ENCODE results near the gene TNFRSF19. TPM values are rescaled to one million over a fixed set of nuclear protein-coding genes. Genes with fewer than 3 reads are reported as not detected.

Gene TNFRSF19
- total and polyA plus RNA-seq, 2 of the 13 experiments (the other 11 are each of a cell fraction or from before 2014, with no cell fraction given) = 75.3 to 77.7 TPM

DNA sequence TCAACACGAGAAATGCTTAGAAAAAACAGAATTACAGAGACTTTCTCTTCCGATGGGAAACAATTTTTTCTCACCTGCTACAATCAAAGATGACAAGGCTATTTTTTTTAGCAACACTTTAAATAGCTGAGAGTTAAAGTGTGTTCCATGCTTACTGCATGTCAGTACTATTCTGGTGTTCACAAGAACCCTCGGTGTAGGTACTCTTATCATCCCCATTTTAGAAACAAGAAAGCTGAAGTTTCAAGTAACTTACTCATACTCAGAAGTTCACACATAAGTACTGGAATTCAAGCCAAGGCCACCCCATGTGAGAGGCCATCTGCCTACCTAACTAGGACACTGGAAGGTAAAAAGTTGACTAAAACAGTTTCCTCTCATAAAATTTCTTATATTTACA is 9.0 kb upstream of the TNFRSF19 start:
- Histone ChIP-seq H3K79me2 (ENCODE audit: insufficient read depth, low read length) (no peaks in the 10 kb centered on the region), H3K4me2 (ENCODE audit: low read depth, low read length) (no peak overlapping the region), H3K36me3 (replicated peaks in 1 of 2; ENCODE audit: control insufficient read depth in 1 of 2, insufficient read depth in 2 of 2, low read length in 2 of 2) (no peaks in the 10 kb centered on the region), H3K4me3 (replicated peaks in 1 of 3; ENCODE audit: insufficient read depth in 1 of 3, low read depth in 2 of 3, low read length in 3 of 3) (no peak overlapping the region), H3K27me3 (ENCODE audit: control insufficient read depth in 1 of 2, insufficient read depth in 2 of 2, low read length in 2 of 2) (no peaks in the 10 kb centered on the region), H3K9me3 (ENCODE audit: low read length) (no peaks in the 10 kb centered on the region), H3K4me1 (ENCODE audit: insufficient read depth, low read length) (peaks cover 49% of the 10 kb centered on the region), H3K9ac (ENCODE audit: insufficient read depth, low read depth, low read length) (no peak overlapping the region), H3K27ac (ENCODE audit: extremely low read length, insufficient read depth, low read length) (no peak overlapping the region), H4K20me1 (ENCODE audit: insufficient read depth, low read length) (no peaks in the 10 kb centered on the region), H2AFZ (ENCODE audit: low read length) (no peak overlapping the region)
- DNase-seq (ENCODE audit: low spot score) (no peak), ATAC-seq (no peak), FAIRE-seq (no peak)
- 93% methylated on average over 3 of the region's 3 CpGs for WGBS (ENCODE audit: low lambda C conversion rate)
- TF ChIP-seq ZHX1 (CRISPR knock-in tag; IDR thresholded peaks at IDR 0.05; ENCODE audit: low read depth) (no peak), CC2D1A (CRISPR knock-in tag; IDR thresholded peaks at IDR 0.05) (no peak), FOXC1 (CRISPR knock-in tag; IDR thresholded peaks at IDR 0.05; ENCODE audit: borderline replicate concordance) (no peak), ZNF674 (CRISPR knock-in tag; IDR thresholded peaks at IDR 0.05; ENCODE audit: low read depth) (no peak), ZZZ3 (CRISPR knock-in tag; IDR thresholded peaks at IDR 0.05; ENCODE audit: borderline replicate concordance) (no peak), SP140L (CRISPR knock-in tag; IDR thresholded peaks at IDR 0.05; ENCODE audit: borderline replicate concordance) (no peak), ZKSCAN1 (IDR thresholded peaks at IDR 0.05; ENCODE audit: low read length) (no peak), ZNF83 (CRISPR knock-in tag; IDR thresholded peaks at IDR 0.05; ENCODE audit: borderline replicate concordance) (no peak), MAZ (IDR thresholded peaks at IDR 0.05; ENCODE audit: borderline replicate concordance, low read depth, low read length) (no peak), MAZ (CRISPR knock-in tag; IDR thresholded peaks at IDR 0.05; ENCODE audit: low read depth) (no peak), KDM6A (CRISPR knock-in tag; IDR thresholded peaks at IDR 0.05; ENCODE audit: low read depth) (no peak), SCMH1 (CRISPR knock-in tag; IDR thresholded peaks at IDR 0.05; ENCODE audit: borderline replicate concordance) (no peak), MAFF (IDR thresholded peaks at IDR 0.05; ENCODE audit: low read depth, low read length) (no peak), HOXA5 (CRISPR knock-in tag; IDR thresholded peaks at IDR 0.05) (no peak)
- TF ChIP-seq, protein P1, sequence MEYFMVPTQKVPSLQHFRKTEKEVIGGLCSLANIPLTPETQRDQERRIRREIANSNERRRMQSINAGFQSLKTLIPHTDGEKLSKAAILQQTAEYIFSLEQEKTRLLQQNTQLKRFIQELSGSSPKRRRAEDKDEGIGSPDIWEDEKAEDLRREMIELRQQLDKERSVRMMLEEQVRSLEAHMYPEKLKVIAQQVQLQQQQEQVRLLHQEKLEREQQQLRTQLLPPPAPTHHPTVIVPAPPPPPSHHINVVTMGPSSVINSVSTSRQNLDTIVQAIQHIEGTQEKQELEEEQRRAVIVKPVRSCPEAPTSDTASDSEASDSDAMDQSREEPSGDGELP (IDR thresholded peaks at IDR 0.05; ENCODE audit: borderline replicate concordance, low read depth) = no peak
- no TSS peak for BruUV-seq (replicated peaks)
- CTCF ChIA-PET (ENCODE audit: low intra/inter-chr PET ratio, low total read pairs) = no interaction called here
- POLR2A ChIA-PET = interaction anchor here (1.4 kb wide), 1 partner anchor 9 kb away, joined by 4 read pairs; the partner anchor contains the start of gene TNFRSF19
- intact Hi-C loops (cut with micrococcal nuclease; ENCODE audit: unreplicated experiment) (no loop called here), in situ Hi-C loops (cut with HindIII; ENCODE audit: extremely low pct_ligation_motif_present, low pct_unique_long_range_greater_than_20kb) (no loop called here)
